ENCODE results near the gene TNNT1.

DNA sequence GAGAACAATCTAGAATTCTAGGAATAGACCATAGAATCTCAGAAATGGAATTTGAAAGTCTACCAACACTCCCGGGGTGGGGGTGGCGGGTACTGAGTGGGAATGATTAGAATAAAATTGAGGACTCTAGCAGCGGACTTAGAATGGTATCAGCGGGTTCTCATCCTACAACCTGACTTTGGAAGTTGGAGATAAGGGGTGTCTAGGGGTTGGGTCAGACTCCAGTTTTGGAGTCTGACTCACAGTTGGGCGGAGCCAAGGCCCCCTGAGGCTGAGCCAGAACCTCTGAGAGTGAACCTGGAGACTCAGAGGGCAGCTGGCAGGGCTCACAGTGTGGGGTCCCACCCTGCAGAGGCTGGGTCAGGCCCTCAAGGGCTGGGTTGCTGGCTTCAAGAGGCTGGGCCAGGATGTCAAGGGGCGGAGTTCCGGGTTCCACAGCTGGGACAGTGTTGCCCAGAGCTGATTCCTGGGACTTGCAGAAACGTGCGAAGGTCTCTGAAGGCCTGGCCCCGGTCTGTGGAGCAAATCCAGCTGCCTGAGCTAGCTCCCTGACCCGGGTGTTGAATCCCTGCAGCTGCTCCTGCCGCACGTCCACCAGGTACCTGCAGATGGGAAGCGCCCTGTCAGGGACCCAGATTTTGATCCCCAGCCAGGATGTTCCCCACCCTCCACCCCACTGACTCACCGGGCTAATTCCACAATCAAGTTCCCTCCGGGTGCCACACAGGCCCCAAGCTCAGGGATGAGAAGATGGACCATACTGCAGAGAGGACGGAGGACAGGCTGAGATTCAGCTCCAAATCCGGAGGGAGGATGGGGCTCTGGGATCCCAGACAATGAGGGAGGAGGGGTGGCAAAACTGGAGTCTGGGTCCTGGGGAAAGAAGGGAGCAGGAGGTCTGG is 10.1 kb upstream of the TNNT1 start:
- TF ChIP-seq, protein P1, sequence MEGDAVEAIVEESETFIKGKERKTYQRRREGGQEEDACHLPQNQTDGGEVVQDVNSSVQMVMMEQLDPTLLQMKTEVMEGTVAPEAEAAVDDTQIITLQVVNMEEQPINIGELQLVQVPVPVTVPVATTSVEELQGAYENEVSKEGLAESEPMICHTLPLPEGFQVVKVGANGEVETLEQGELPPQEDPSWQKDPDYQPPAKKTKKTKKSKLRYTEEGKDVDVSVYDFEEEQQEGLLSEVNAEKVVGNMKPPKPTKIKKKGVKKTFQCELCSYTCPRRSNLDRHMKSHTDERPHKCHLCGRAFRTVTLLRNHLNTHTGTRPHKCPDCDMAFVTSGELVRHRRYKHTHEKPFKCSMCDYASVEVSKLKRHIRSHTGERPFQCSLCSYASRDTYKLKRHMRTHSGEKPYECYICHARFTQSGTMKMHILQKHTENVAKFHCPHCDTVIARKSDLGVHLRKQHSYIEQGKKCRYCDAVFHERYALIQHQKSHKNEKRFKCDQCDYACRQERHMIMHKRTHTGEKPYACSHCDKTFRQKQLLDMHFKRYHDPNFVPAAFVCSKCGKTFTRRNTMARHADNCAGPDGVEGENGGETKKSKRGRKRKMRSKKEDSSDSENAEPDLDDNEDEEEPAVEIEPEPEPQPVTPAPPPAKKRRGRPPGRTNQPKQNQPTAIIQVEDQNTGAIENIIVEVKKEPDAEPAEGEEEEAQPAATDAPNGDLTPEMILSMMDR (IDR thresholded peaks at IDR 0.05) = no peak
- no peak for TF ChIP-seq POLR2A (IDR thresholded peaks at IDR 0.05)

Measured in Peyer's patch (tissue), 4 donors.